Stimulated activated CD4-positive, alpha-beta T cell treated with anti-CD3 and anti-CD28 coated beads, Interleukin-1b, Interleukin-23, amount 100 ng/mL, for 4 hours (primary cell): ENCODE data around the gene ABHD2.
A peak's percentile ranks its signal among the peaks of the same experiment; 100 is the strongest.
"Not testable (repeated sequence)": the region's sequence is repeated elsewhere in the genome, so short reads cannot be mapped to it uniquely, and the experiment has no call there.

Experiments
- DNase-seq, 2 donors: peaks; one replicate each; pipeline ENCODE4 v3.0.0-alpha.2; 2020; ENCODE audit warnings: low read depth in 2 of 2

The ABHD2 gene

DNA sequence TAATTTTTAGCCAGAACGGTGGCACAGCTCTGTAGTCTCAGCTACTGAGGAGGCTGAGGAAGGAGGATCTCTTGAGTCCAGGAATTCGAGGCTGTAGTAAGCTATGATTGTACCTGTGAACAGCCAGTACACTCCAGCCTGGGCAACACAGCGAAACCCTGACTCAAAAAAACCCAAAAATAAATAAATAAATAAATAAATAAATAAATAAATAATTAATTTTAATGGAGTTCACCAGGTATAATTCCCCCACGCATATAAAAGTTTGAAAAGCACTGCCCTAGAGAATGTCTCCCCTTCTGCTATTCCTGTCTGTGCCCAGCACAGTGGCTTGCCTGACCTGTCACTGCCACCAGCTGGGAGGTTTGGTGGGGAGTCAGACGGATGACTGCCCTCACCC is 137.3 kb downstream of the ABHD2 start:
- no peak for DNase-seq

DNA sequence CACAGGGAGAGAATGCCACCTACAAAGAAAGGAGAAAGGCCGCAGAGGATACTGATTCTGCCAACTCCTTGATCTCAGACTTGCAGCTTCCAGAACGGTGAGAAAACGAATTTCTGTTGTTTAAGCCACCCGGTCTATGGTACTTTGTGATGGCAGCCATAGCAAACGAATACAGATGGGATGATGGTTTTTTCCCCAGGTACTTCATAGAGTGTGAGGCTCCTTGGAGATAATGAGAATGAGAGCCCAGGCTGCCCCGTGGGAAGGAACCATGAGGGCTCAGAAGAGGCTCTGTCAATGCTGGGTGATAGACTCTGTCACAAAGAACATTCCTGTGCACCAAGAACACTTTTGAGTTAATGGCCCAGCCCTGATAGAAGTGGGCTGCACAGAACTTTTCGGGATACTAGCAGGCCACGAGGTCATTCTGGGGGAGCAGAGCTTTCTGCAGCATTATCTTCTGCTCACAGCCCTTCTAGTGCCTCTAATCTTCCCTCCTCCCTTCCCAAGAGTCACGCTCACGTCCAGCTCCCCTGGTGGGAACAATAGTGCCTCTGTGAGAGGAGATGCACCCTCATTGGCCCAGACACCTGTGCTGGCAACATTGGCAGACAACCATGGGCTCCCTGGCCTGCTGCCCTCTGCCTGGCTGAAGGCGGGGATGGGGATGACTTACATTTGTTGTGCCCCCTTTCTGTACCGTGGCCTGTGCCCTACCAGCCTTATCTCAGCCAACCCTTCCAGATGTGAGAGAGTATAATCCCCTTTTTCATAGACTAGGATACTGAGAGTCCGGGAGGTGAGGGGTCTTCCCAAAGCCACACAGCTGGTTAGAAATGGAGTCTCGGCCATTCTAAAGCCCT is 138.3 kb downstream of the ABHD2 start:
- no peak for DNase-seq

DNA sequence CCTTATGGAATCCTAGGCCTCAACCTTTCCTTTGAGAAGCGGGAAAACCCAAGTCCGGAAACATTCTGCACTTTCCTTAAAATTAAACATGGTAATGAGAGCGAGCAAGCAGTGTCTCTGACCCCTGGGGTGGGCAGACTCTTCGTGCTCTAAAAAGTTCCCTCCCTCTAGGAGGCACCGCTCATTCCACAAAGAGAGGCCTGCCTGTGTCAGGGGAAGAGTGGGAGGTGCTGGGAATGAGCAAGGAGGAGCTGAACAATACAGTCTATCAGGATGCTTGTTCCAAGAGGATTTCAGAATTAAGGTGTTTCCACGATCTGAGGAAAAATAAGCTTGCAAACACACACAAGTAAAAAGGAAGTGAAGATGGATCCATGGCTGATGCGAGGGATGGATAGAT is 139.2 kb downstream of the ABHD2 start:
- no peak for DNase-seq

DNA sequence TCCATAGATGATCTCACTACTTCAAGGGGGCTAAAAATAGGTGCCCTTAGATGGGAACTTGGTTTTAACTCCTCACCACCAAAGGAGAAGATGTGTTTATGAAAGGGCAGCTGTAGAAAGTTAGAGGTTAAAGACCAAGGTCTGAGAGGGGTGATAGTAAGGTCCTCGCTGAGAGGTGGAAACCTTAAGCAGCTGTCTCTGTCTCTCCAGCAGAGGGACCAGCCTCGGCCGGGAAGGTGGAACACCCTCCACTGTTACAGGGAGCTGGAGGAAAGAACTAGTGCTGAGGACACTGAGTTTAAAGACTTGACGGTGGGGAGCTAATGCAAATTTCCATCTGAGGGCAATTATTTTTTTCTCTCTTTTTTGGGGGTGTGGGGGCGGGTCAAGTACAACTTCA is 142.0 kb downstream of the ABHD2 start:
- DNase-seq = no peak

DNA sequence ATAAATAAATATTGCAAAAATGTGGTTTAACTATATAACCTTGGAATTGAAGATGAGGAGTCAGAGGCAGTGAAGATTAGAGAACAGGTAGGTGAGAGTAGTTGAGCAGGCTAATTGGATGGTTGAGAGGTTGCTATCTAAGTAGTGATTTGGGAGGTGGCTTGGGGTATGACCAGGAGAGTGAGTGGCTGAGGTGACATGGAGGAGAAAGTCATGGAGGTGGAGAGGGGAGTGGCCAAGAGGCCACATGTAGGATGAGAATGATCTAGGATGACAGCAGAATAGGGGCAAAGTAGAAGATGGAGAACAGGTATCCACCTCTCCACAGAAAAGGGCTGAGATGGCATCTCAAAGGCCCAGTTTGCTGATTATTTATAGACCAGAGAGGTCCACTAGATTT is 143.6 kb downstream of the ABHD2 start:
- no peak for DNase-seq

- DNase-seq = not testable (repeated sequence)
These were observed 151.9 kb downstream of the ABHD2 start for GRCh38 chr15:89239883-89240810.

DNA sequence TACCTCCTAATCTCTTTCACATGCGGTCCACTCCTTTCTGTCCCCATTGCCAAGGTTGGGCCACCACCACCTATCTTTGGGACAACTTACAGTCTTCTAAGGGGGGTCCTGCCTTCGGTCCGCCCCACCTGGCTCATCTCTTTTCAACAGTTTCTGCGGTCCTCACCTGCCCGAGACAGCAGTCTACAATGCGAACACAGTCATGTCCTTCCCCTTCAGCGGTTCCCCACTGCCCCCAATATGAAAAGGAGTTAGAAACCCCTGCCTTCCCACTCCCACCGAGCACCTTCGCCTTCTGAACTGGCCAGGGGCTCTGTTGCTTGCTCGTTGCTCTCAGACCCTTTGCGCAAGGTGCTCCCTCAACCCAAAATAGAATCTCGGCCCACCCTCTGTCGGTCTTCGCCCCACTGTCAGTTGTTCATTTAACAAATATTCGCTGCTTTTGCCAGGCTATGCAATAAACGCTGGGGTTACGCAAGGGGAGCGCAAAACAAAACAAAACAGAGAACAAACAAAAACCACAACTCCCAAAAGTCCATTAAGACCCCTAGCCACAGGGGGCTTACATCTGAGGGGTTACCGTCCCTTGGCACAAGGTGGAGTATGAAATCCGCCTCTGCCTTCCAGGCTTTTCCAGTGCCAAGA is 154.9 kb downstream of the ABHD2 start:
- DNase-seq = no peak

DNA sequence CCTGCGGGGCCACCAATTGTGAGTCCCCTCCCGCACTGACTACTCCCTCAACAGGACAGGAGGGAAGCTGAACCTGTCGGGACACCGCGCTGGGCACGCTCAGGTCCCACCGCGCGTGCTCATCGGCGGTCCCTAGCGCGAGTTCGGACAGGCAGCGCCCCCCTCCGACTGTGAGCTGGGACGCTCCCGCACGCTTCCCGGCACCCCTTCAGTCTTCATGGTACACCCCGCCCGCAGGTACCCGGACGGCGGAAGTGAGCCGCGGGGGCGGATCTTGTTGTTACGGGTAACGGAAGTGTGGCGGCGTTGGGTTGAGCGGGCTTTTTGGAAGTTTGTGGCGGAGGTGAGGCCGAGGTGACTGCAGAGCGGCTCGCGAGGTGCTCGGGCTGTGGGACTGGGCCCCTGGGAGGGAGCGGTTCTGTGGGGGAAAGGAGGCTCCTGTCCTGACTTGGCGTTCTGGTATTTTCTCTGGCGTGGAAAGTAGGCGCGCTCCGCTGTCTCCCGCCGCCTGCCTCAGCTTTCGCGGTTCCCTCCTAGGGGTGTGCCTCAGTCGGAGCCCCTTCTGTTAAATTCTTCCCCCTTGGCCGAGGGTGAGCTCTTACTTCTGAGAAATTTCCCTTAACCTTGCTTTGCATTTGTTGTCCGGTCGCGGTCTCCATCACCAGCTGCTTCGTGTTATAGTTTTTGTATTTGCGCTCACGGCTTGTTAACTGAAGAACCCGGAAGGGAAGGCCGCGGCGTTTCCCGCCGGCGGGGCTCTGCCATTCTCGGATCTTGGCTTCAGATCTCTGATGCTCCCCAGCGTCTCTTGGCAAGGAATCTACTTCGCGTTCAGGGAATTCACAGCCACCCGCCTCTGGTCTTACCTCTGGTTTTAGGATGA is 155.7 kb downstream of the ABHD2 start, which contains the start of gene FANCI:
TSS of gene FANCI (plus strand) at position 289 of the 883 bp plus-strand sequence. CDS start 3,669 bp downstream, outside the sequence.
- peak; percentile 94 to 97 for DNase-seq

DNA sequence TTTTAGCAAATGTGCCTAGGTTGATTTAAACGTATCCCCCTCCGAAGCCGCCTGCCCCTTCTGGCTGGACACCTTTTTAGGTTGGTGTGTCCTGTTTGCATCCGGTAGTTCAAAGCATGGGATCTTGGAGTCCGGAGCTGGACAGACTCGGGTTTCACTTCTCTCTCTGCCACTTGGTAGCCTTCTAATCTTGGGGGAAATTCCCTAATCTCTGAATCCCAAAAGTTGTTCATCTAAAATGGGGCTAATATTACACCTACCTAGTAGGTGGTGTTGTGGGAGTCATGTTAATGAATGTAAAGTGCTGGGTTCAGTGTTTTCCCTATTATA is 156.3 kb downstream of the ABHD2 start:
- DNase-seq = no peak

DNA sequence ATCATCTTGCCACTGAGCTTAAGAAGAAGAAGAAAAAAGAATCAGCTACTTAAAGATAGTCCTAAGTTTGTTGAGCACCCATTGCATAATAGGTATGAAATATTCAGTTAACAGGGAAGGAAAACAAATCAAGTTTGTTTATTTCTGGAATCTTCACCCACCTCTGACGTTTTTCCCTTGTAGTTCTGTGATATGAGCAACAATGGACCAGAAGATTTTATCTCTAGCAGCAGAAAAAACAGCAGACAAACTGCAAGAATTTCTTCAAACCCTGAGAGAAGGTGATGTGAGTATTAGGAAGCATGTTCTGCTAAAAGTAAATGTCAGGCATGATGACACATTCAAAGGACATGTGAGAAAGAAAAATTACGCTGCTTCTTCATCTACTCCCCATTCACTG is 159.2 kb downstream of the ABHD2 start:
- no peak for DNase-seq

GRCh38 chr15:89248584-89248983 is 160.3 kb downstream of the ABHD2 start:
- DNase-seq = no peak

GRCh38 chr15:89250142-89250541 is 161.9 kb downstream of the ABHD2 start:
- DNase-seq = not testable (repeated sequence)
